ENCODE measurements around the gene USF1. TPM values are rescaled to one million over a fixed set of nuclear protein-coding genes. Genes with fewer than 3 reads are reported as not detected.

Gene USF1
- 43.1 and 61.9 TPM in 2 replicates for polyA plus RNA-seq (2012; rRNA removed)
- polyA plus RNA-seq (2012; cell fraction: cytosol; rRNA removed), result 14.6 and 22.6 TPM in 2 replicates
- 204 and 232 TPM in 2 replicates for polyA plus RNA-seq (2012; cell fraction: nucleus; rRNA removed)

GRCh38 chr1:161045736-161046604, at the start of gene USF1:
TSS of gene USF1 (minus strand) at chr1:161045977. CDS start at chr1:161043275, 2,702 bp downstream.
- H3K79me2 ChIP-seq (ENCODE audit: insufficient read depth), result peaks cover 22% of the 10 kb centered on the region
- DNase-seq, result peak; percentile 93
- ChIA-PET CTCF (interaction anchor here (0.6 to 3.2 kb wide), 6 partner anchors 7 to 95 kb away, joined by 3 to 26 read pairs (median 4); partner anchors contain the start of gene TSTD1), POLR2A (interaction anchor here (0.7 to 3.2 kb wide), 9 partner anchors 8 to 156 kb away, joined by 3 to 15 read pairs (median 5); partner anchors contain the start of genes DEDD, KLHDC9, NDUFS2 and NIT1)
- peak within 1 kb of the TSS; percentile 69 to 75 for H3K4me3 ChIP-seq (ENCODE audit: low read depth in 2 of 2, low read length in 1 of 2)
- H3K9me3 ChIP-seq, result no peaks in the 10 kb centered on the region
- H3F3A ChIP-seq (replicated peaks; ENCODE audit: insufficient read depth), result peaks cover 5% of the 10 kb centered on the region
- H3K27ac ChIP-seq (ENCODE audit: low read depth in 2 of 2, low read length in 1 of 2), result peak within 1 kb of the TSS; percentile 93 to 99
- H4K20me1 ChIP-seq (ENCODE audit: insufficient read depth), result no peaks in the 10 kb centered on the region
- H3K36me3 ChIP-seq (replicated peaks in 1 of 2; ENCODE audit: control insufficient read depth in 1 of 2, insufficient read depth in 2 of 2, low read length in 1 of 2), result peaks cover 7 to 21% of the 10 kb centered on the region in 2 experiments
- WGBS (ENCODE audit: low lambda C conversion rate), result under 1% methylated on average over 25 of the region's 29 CpGs
- H3K4me1 ChIP-seq (ENCODE audit: control insufficient read depth in 1 of 2, insufficient read depth in 2 of 2, low read depth in 1 of 2, low read length in 1 of 2), result peaks cover 0 to 7% of the 10 kb centered on the region in 2 experiments; a peak in 2 of 4 replicates
- H3K9me2 ChIP-seq, result no peaks in the 10 kb centered on the region
- peak within 1 kb of the TSS; percentile 90 for H3K4me2 ChIP-seq
- H2AFZ ChIP-seq (ENCODE audit: low read depth), result peak within 1 kb of the TSS; percentile 80
- H3K27me3 ChIP-seq (ENCODE audit: insufficient read depth), result no peaks in the 10 kb centered on the region
- H3K9ac ChIP-seq, result peak within 1 kb of the TSS; percentile 76
- no peak for TF ChIP-seq JUND (IDR thresholded peaks at IDR 0.05)
- no peak for TF ChIP-seq RFX5 (IDR thresholded peaks at IDR 0.05; ENCODE audit: low read length)
- no peak for TF ChIP-seq RCOR1 (IDR thresholded peaks at IDR 0.05; ENCODE audit: low read length)
- TF ChIP-seq MXI1 (IDR thresholded peaks at IDR 0.05; ENCODE audit: low read depth, low read length), result no peak
- no peak for TF ChIP-seq EP300 (IDR thresholded peaks at IDR 0.05; ENCODE audit: borderline replicate concordance in 1 of 2, low read depth in 1 of 2, low read length in 1 of 2)
- no peak for TF ChIP-seq EZH2phosphoT487 (IDR thresholded peaks at IDR 0.05; ENCODE audit: borderline replicate concordance, low read depth)
- no peak for TF ChIP-seq RXRA (IDR thresholded peaks at IDR 0.05; ENCODE audit: borderline replicate concordance, low read depth)
- TF ChIP-seq USF2 (IDR thresholded peaks at IDR 0.05; ENCODE audit: borderline replicate concordance, low read depth, low read length), result no peak
- TF ChIP-seq ELF1 (IDR thresholded peaks at IDR 0.05), result peak; percentile 90
- peak; percentile 98 for TF ChIP-seq GABPA (IDR thresholded peaks at IDR 0.05; ENCODE audit: low read depth)
- TF ChIP-seq TAF1 (IDR thresholded peaks at IDR 0.05; ENCODE audit: borderline replicate concordance, low read depth, low read length), result peak; percentile 91
- TF ChIP-seq ZBTB33 (IDR thresholded peaks at IDR 0.05; ENCODE audit: borderline replicate concordance, low read depth), result no peak
- TF ChIP-seq FOXM1 (IDR thresholded peaks at IDR 0.05; ENCODE audit: low read depth), result no peak
- TF ChIP-seq MAX (IDR thresholded peaks at IDR 0.05; ENCODE audit: low read depth), result peak; percentile 80
- 0 out of 2 replicates have a peak, but pooled peaks have one; percentile 14 for TF ChIP-seq REST (IDR thresholded peaks at IDR 0.05; ENCODE audit: low read depth, low read length)
- no peak; the same call in 1 of the 2 replicates for TF ChIP-seq SIN3A (IDR thresholded peaks at IDR 0.05; ENCODE audit: borderline replicate concordance, low read depth, low read length)
- TF ChIP-seq SMC3 (IDR thresholded peaks at IDR 0.05; ENCODE audit: low read depth, low read length), result no peak
- no peak for TF ChIP-seq USF1 (IDR thresholded peaks at IDR 0.05; ENCODE audit: borderline replicate concordance, low read depth)
- no peak for TF ChIP-seq TCF12 (IDR thresholded peaks at IDR 0.05)
- TF ChIP-seq CHD2 (IDR thresholded peaks at IDR 0.05; ENCODE audit: low read length, partially characterized antibody), result no peak
- TF ChIP-seq POLR2AphosphoS5 (IDR thresholded peaks at IDR 0.05; ENCODE audit: low read depth, low read length), result peak; percentile 91
- peak; percentile 83 for TF ChIP-seq NRF1 (IDR thresholded peaks at IDR 0.05; ENCODE audit: low read depth, low read length)
- no peak for TF ChIP-seq IRF3 (IDR thresholded peaks at IDR 0.05; ENCODE audit: low read depth, low read length)
